Body of pancreas (tissue), 4 donors: Measurements from ENCODE around the gene FGF12.

Experiments
- CTCF ChIP-seq, 7 experiments: fragments of 450-650 bp in 4 of 7; fragments of 200-600 bp in 3 of 7; sonication (generic) in 3 of 7; IDR thresholded peaks; one replicate each; pipeline ENCODE4 v1.5.1; 2016 to 2019; ENCODE audit warnings: antibody characterized with exemption in 7 of 7
- POLR2A ChIP-seq, 3 donors: fragments of 450-650 bp; IDR thresholded peaks; one replicate each; pipeline ENCODE4 v1.6.1; 2016; ENCODE audit warnings: antibody characterized with exemption in 3 of 3, mild to moderate bottlenecking in 2 of 3

GRCh38 chr3:192255839-192256238, 471.5 kb downstream of the FGF12 start:
- TF ChIP-seq CTCF (IDR thresholded peaks at IDR 0.05) (no peak), POLR2A (IDR thresholded peaks at IDR 0.05) (no peak)
